OCI-LY7 (cell line): Measurements from ENCODE around the gene STRA8.

Experiments used
- CTCF ChIP-seq: fragments of 200-600 bp; sonication (generic); conservative IDR thresholded peaks from 2 replicates; pipeline ENCODE4 v1.5.1; 2014; ENCODE audit warnings: mild to moderate bottlenecking, antibody characterized with exemption, low read length, moderate library complexity, mixed read lengths
- EZH2phosphoT487 ChIP-seq: fragments of 200-600 bp; sonication (generic); IDR thresholded peaks from 2 replicates; pipeline ENCODE4 v1.6.1; 2018; ENCODE audit warnings: low read depth, borderline replicate concordance, mild to moderate bottlenecking, mixed run types, antibody characterized with exemption, low read length, moderate library complexity, mixed read lengths

- TF ChIP-seq CTCF (no peak), EZH2phosphoT487 (no peak)
These were observed 32.3 kb upstream of the STRA8 start for GRCh38 chr7:135201350-135201749.
